ENCODE data around the gene FCHO1.
A peak's percentile ranks its signal among the peaks of the same experiment; 100 is the strongest.
"Not testable (repeated sequence)": the region's sequence is repeated elsewhere in the genome, so short reads cannot be mapped to it uniquely, and the experiment has no call there.

FCHO1 gene

GRCh38 chr19:17765069-17765618, 13.9 kb downstream of the FCHO1 start:
- Mint-ChIP-seq H3K4me1 (ENCODE audit: low read depth) (peaks cover 11% of the 10 kb centered on the region), H3K27ac (peak overlapping the region; percentile 57), H3K4me3 (no peak overlapping the region), H3K9me3 (no peaks in the 10 kb centered on the region), H3K36me3 (ENCODE audit: low read depth) (peaks cover 86% of the 10 kb centered on the region), H3K27me3 (no peaks in the 10 kb centered on the region)
- DNase-seq: no peak

DNA sequence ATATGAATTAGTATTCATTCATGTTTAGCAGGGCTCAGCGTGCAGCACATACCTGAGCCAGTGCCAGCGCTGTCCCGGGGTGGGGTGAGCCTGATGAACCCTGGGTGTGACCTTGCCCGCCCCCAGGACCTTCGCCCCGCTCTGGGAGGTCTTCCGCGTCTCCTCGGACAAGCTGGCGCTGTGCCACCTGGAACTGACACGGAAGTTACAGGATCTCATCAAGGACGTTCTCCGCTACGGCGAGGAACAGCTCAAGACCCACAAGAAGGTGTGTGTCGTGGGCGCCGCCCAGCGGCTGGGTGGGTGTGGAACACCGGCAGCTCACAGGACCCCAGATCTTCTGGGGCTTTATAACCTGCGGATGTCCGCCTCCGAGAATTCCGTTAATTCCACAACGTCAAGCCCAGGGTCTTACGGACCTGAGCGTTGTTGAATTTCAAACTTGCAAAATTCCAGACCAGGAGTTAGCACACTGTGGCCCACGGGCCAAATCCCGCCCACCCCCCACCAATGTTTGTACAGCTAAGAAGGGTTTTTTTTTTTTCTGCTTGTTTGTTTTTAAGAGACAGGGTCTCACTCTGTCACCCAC, 15.4 kb downstream of the FCHO1 start:
- Mint-ChIP-seq H3K4me1 (ENCODE audit: low read depth) (peaks cover 5% of the 10 kb centered on the region), H3K27ac (peak overlapping the region; percentile 52), H3K36me3 (ENCODE audit: low read depth) (peaks cover 85% of the 10 kb centered on the region), H3K9me3 (no peaks in the 10 kb centered on the region), H3K4me3 (no peak overlapping the region), H3K27me3 (no peaks in the 10 kb centered on the region)
- no peak for DNase-seq

GRCh38 chr19:17767559-17767958, 16.3 kb downstream of the FCHO1 start:
- no peak overlapping the region for H3K4me3 Mint-ChIP-seq
- peaks cover 5% of the 10 kb centered on the region for H3K4me1 Mint-ChIP-seq (ENCODE audit: low read depth)
- no peaks in the 10 kb centered on the region for H3K9me3 Mint-ChIP-seq
- no peak for DNase-seq
- no peak overlapping the region for H3K27ac Mint-ChIP-seq
- peaks cover 90% of the 10 kb centered on the region for H3K36me3 Mint-ChIP-seq (ENCODE audit: low read depth)
- H3K27me3 Mint-ChIP-seq: no peaks in the 10 kb centered on the region

DNA sequence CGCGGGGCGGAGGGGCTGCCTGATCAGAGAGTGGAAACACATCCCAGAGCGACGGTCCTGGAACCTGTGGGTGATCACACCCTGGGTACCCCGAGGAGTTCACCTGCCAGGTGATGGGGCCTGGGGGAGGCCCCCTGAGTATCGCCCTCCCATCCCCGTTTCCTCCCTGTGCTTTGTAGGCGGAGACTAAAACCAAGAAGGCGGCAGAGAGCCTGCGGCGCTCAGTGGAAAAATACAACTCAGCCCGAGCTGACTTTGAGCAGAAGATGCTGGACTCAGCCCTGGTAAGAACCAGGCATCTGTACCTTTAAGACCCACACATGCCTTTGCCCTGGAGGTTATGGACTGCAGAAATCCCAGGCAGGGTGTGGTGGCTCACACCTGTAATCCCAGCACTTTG, 19.3 kb downstream of the FCHO1 start:
- DNase-seq: no peak
- no peak overlapping the region for H3K27ac Mint-ChIP-seq
- no peaks in the 10 kb centered on the region for H3K27me3 Mint-ChIP-seq
- H3K4me3 Mint-ChIP-seq: no peak overlapping the region
- peaks cover 88% of the 10 kb centered on the region for H3K36me3 Mint-ChIP-seq (ENCODE audit: low read depth)
- peaks cover 7% of the 10 kb centered on the region for H3K4me1 Mint-ChIP-seq (ENCODE audit: low read depth)
- no peaks in the 10 kb centered on the region for H3K9me3 Mint-ChIP-seq

- H3K4me1 Mint-ChIP-seq (ENCODE audit: low read depth): peaks cover 14% of the 10 kb centered on the region
- H3K27me3 Mint-ChIP-seq: no peaks in the 10 kb centered on the region
- H3K36me3 Mint-ChIP-seq (ENCODE audit: low read depth): peaks cover 89% of the 10 kb centered on the region
- no peak for DNase-seq
- H3K9me3 Mint-ChIP-seq: no peaks in the 10 kb centered on the region
- no peak overlapping the region for H3K27ac Mint-ChIP-seq
- no peak overlapping the region for H3K4me3 Mint-ChIP-seq
Observed at GRCh38 chr19:17772172-17772571, 20.9 kb downstream of the FCHO1 start.

- Mint-ChIP-seq H3K27me3 (no peaks in the 10 kb centered on the region), H3K4me3 (no peak overlapping the region), H3K27ac (peak overlapping the region; percentile 66), H3K36me3 (ENCODE audit: low read depth) (peaks cover 84% of the 10 kb centered on the region), H3K9me3 (no peaks in the 10 kb centered on the region), H3K4me1 (ENCODE audit: low read depth) (peaks cover 22% of the 10 kb centered on the region)
- DNase-seq: peak; percentile 64
Observed at GRCh38 chr19:17775245-17775927, 24.1 kb downstream of the FCHO1 start.

DNA sequence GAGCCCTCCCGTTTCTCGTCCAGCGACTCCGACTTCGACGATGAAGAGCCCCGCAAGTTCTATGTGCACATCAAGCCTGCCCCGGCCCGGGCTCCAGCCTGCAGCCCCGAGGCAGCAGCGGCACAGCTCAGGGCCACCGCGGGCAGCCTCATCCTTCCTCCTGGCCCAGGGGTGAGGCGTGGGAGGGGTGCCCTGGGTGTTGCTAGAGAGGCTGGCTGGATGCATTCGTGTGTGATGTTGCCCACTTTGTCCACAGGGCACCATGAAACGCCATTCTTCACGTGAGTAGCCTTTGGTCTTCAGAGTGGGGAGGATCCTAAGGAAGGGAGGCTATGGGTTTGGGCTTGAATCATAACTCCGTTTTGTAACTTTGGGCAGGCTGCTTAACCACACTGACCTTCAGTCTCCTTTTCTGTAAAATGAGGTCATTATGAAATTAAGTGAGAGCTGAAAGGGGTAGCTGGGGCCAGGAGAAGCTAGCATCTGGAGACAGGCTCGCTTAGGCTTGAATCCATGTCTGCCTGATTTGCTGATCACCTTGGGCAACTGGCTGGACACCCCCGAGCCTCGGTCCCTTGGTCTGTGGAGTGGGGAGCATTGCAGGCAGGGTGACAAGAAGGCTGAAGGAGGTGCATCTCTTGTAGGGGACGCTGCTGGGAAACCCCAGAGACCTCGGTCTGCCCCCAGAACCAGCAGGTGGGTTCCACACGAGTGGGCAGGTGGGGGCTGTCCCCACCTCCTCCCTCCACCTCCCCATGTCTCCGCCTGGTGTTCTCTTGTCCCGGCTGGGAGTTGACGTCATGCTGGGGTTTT, 24.9 kb downstream of the FCHO1 start:
- no peak overlapping the region for H3K4me3 Mint-ChIP-seq
- peak overlapping the region; percentile 81 for H3K27ac Mint-ChIP-seq
- peaks cover 22% of the 10 kb centered on the region for H3K4me1 Mint-ChIP-seq (ENCODE audit: low read depth)
- no peak for DNase-seq
- peaks cover 81% of the 10 kb centered on the region for H3K36me3 Mint-ChIP-seq (ENCODE audit: low read depth)
- no peaks in the 10 kb centered on the region for H3K27me3 Mint-ChIP-seq
- no peaks in the 10 kb centered on the region for H3K9me3 Mint-ChIP-seq

DNA sequence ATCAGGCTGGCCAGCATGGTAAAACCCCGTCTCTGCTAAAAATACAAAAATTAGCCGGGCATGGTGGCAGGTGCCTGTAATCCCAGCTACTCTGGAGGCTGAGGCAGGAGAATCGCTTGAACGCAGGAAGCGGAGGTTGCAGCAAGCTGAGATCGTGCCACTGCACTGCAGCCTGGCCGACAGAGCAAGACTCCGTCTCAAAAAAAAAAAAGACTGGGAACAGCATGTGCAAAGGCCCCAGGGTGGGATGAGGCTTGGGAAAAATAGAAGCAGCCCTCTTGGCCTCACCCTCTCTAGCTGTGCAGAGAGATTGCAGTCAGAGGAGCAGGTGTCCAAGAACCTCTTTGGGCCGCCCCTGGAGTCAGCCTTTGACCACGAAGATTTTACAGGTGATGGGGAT, 26.6 kb downstream of the FCHO1 start:
- not testable (repeated sequence) for H3K9me3 Mint-ChIP-seq, H3K27ac Mint-ChIP-seq, DNase-seq, H3K4me3 Mint-ChIP-seq, H3K27me3 Mint-ChIP-seq
- Mint-ChIP-seq H3K4me1 (ENCODE audit: low read depth) (peaks cover 22% of the 10 kb centered on the region), H3K36me3 (ENCODE audit: low read depth) (peaks cover 85% of the 10 kb centered on the region)

- no peaks in the 10 kb centered on the region for H3K27me3 Mint-ChIP-seq
- H3K36me3 Mint-ChIP-seq (ENCODE audit: low read depth): peaks cover 84% of the 10 kb centered on the region
- H3K27ac Mint-ChIP-seq: peak overlapping the region; percentile 85
Observed at GRCh38 chr19:17778251-17778967, 27.1 kb downstream of the FCHO1 start.

GRCh38 chr19:17778968-17779929, 28.0 kb downstream of the FCHO1 start:
- peak overlapping the region; percentile 85 for H3K27ac Mint-ChIP-seq
- DNase-seq: no peak
- no peaks in the 10 kb centered on the region for H3K9me3 Mint-ChIP-seq
- no peaks in the 10 kb centered on the region for H3K27me3 Mint-ChIP-seq
- H3K4me3 Mint-ChIP-seq: no peak overlapping the region
- peaks cover 28% of the 10 kb centered on the region for H3K4me1 Mint-ChIP-seq (ENCODE audit: low read depth)
- H3K36me3 Mint-ChIP-seq (ENCODE audit: low read depth): peaks cover 83% of the 10 kb centered on the region

More at GRCh38 chr19:17778251-17778967, 27.1 kb downstream of the FCHO1 start:
- Mint-ChIP-seq H3K4me3 (no peak overlapping the region), H3K9me3 (no peaks in the 10 kb centered on the region), H3K4me1 (ENCODE audit: low read depth) (peaks cover 22% of the 10 kb centered on the region)
- DNase-seq: peak; percentile 69

DNA sequence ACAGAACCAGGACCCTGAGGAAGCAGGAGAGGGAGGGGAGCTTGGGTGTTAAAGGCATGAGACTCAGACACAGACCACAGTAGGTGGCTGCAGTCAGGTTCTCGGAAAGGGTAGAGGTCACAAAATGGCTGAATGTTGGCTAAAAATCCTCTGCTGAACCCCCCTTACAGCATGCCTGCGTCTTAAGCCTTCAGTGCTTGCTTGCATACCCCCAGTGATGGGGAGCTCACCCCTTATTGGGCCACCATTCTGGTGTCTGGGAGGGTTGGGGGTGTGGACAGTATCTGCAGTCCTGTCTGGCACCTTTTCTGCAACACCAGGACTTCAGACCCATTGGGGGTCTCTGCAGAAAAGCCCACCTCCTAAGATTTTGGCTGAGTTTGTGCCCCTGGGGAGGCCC, 29.5 kb downstream of the FCHO1 start:
- no peak overlapping the region for H3K4me3 Mint-ChIP-seq
- H3K36me3 Mint-ChIP-seq (ENCODE audit: low read depth): peaks cover 78% of the 10 kb centered on the region
- H3K27ac Mint-ChIP-seq: no peak overlapping the region
- no peaks in the 10 kb centered on the region for H3K27me3 Mint-ChIP-seq
- H3K9me3 Mint-ChIP-seq: no peaks in the 10 kb centered on the region
- no peak for DNase-seq
- peaks cover 24% of the 10 kb centered on the region for H3K4me1 Mint-ChIP-seq (ENCODE audit: low read depth)

GRCh38 chr19:17783721-17784120, 32.4 kb downstream of the FCHO1 start:
- not testable (repeated sequence) for H3K27me3 Mint-ChIP-seq, DNase-seq, H3K27ac Mint-ChIP-seq, H3K9me3 Mint-ChIP-seq, H3K4me3 Mint-ChIP-seq
- Mint-ChIP-seq H3K4me1 (ENCODE audit: low read depth) (peaks cover 13% of the 10 kb centered on the region), H3K36me3 (ENCODE audit: low read depth) (peaks cover 73% of the 10 kb centered on the region)

- no peaks in the 10 kb centered on the region for H3K27me3 Mint-ChIP-seq
- peaks cover 13% of the 10 kb centered on the region for H3K4me1 Mint-ChIP-seq (ENCODE audit: low read depth)
- H3K4me3 Mint-ChIP-seq: no peak overlapping the region
- H3K27ac Mint-ChIP-seq: peak overlapping the region; percentile 1
- peaks cover 76% of the 10 kb centered on the region for H3K36me3 Mint-ChIP-seq (ENCODE audit: low read depth)
- H3K9me3 Mint-ChIP-seq: no peaks in the 10 kb centered on the region
- peak; percentile 83 for DNase-seq
Observed at GRCh38 chr19:17784201-17785008, 33.1 kb downstream of the FCHO1 start.
